Fibroblast of lung (primary cell): ENCODE measurements around the gene KLK14.

ENCODE experiments used
- EZH2 ChIP-seq: IDR thresholded peaks from 2 replicates; pipeline ENCODE4 v1.5.1; 2012; ENCODE audit warnings: low read length, control low read depth, mild to moderate bottlenecking; ENCODE audit errors: missing control alignments
- TF ChIP-seq, protein P1 (sequence below), 2 donors: IDR thresholded peaks in 1 of 2; conservative IDR thresholded peaks in 1 of 2; 1 replicate in 1 of 2; 2 replicates in 1 of 2; pipeline ENCODE4 v1.5.1; 2011 to 2012; ENCODE audit warnings: low read length in 2 of 2, control low read depth in 1 of 2, inconsistent platforms in 1 of 2, low read depth in 1 of 2, mild to moderate bottlenecking in 1 of 2

DNA sequence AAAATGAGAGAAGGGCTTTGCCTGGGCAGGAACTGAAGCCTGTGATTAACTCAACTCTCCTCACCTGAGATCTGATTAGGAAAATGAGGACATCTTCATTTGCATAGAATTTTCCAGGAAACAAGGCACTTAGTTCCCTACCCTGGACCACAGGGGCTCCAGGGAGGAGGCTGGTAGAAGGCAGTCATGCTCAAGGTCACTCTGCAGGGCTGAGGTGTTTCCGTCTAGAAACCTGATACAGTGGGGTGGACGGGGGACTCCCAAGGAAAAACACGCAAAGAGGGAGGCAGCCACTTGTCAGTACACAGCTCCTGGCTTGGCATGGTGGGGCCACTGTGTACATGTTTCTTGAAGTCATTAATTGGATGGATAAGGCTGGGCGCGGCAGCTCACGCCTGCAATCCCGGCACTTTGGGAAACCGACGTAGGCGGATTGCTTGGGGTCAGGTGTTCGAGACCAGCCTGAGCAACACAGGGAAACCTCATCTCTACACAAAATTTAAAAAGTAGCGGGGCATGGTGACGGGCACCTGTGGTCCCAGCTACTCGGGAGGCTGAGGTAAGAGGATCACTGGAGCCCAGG lies 6.0 kb downstream of the KLK14 start:
- TF ChIP-seq, protein P1, sequence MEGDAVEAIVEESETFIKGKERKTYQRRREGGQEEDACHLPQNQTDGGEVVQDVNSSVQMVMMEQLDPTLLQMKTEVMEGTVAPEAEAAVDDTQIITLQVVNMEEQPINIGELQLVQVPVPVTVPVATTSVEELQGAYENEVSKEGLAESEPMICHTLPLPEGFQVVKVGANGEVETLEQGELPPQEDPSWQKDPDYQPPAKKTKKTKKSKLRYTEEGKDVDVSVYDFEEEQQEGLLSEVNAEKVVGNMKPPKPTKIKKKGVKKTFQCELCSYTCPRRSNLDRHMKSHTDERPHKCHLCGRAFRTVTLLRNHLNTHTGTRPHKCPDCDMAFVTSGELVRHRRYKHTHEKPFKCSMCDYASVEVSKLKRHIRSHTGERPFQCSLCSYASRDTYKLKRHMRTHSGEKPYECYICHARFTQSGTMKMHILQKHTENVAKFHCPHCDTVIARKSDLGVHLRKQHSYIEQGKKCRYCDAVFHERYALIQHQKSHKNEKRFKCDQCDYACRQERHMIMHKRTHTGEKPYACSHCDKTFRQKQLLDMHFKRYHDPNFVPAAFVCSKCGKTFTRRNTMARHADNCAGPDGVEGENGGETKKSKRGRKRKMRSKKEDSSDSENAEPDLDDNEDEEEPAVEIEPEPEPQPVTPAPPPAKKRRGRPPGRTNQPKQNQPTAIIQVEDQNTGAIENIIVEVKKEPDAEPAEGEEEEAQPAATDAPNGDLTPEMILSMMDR (conservative IDR thresholded peaks at IDR 0.05 in 1 of 2, IDR thresholded peaks at IDR 0.05 in 1 of 2; ENCODE audit: low read depth in 1 of 2, low read length in 2 of 2): no peak
- no peak for TF ChIP-seq EZH2
